Sigmoid colon (tissue), 7 donors: ENCODE results near the gene ESRRB. TPM values are rescaled to one million over a fixed set of nuclear protein-coding genes. Genes with fewer than 3 reads are reported as not detected.

ENCODE experiments used
- DNase-seq: peaks from one replicate; pipeline ENCODE4 v3.0.0-alpha.2; 2019
- H3K27ac ChIP-seq, 4 donors: fragments of 200-600 bp; sonication (generic); one replicate each; pipeline ENCODE4 v1.5.1; 2016 to 2019; ENCODE audit warnings: mild to moderate bottlenecking in 1 of 4
- H3K27me3 ChIP-seq, 3 donors: fragments of 200-600 bp; sonication (generic); one replicate each; pipeline ENCODE4 v1.5.1; 2019; ENCODE audit warnings: mild to moderate bottlenecking in 1 of 3
- H3K36me3 ChIP-seq, 4 donors: fragments of 200-600 bp; sonication (generic); one replicate each; pipeline ENCODE4 v1.5.1; 2016 to 2019
- H3K4me1 ChIP-seq, 4 donors: fragments of 200-600 bp; sonication (generic); one replicate each; pipeline ENCODE4 v1.5.1; 2017 to 2019
- H3K4me3 ChIP-seq, 4 donors: fragments of 200-600 bp; sonication (generic); one replicate each; pipeline ENCODE4 v1.5.1; 2017 to 2019; ENCODE audit warnings: mild to moderate bottlenecking in 2 of 4, moderate library complexity in 1 of 4
- H3K9me3 ChIP-seq, 4 donors: fragments of 200-600 bp in 3 of 4; sonication (generic) in 3 of 4; one replicate each; pipeline versions ENCODE4 v1.5.1 to v1.6.1; 2013 to 2019
- CTCF ChIP-seq, 4 experiments: fragments of 450-650 bp in 3 of 4; fragments of 200-600 bp in 1 of 4; IDR thresholded peaks; one replicate each; pipeline ENCODE4 v1.5.1; 2016 to 2019; ENCODE audit warnings: antibody characterized with exemption in 4 of 4, mild to moderate bottlenecking in 3 of 4, moderate library complexity in 2 of 4
- EP300 ChIP-seq, 4 donors: sonication (generic); formaldehyde crosslinking; IDR thresholded peaks; one replicate each; pipeline ENCODE4 v1.6.1; 2017; ENCODE audit warnings: antibody characterized with exemption in 4 of 4
- POLR2A ChIP-seq, 2 donors: fragments of 450-650 bp; IDR thresholded peaks; one replicate each; pipeline ENCODE4 v1.6.1; 2016; ENCODE audit warnings: antibody characterized with exemption in 2 of 2, mild to moderate bottlenecking in 2 of 2, moderate library complexity in 2 of 2
- POLR2AphosphoS5 ChIP-seq, 4 donors: sonication (generic); formaldehyde crosslinking; IDR thresholded peaks; one replicate each; pipeline ENCODE4 v1.6.1; 2017; ENCODE audit warnings: antibody characterized with exemption in 4 of 4
- WGBS, 2 donors: extraction: QIAGEN DNeasy Blood & Tissue Kit; methylation state at CpG; one replicate each; pipeline ENCODE4 v1.1.7; 2013; 5-methylcytosine and 5-hydroxymethylcytosine counted together
- intact Hi-C: fragments of 100-400 bp; cut with DNase I; formaldehyde crosslinking; loops from one replicate; pipeline ENCODE4 v1.15.1; 2023
- polyA plus RNA-seq, 3 donors: library from polyadenylated mRNA; stranded (reverse); fragments of 200-250 nt; gene quantifications; one replicate each; pipeline ENCODE4 v1.2.3, GENCODE V29; 2013
- total RNA-seq, 4 donors: library from RNA; depleted of rRNA; stranded (reverse); fragments of >200 nt; gene quantifications; one replicate each; pipeline ENCODE4 v1.1.0, GENCODE V29; 2016
- donor health status: healthy with polysubstance abuse.
- donor health status: Bipolar disorder and iron deficiency.
- donor health status: healthy.

The ESRRB gene
- total and polyA plus RNA-seq, 7 donors: under 0.01 to 0.04 TPM; not detected in 5

- Histone ChIP-seq H3K9me3 (no peaks in the 10 kb centered on the region), H3K4me3 (no peak overlapping the region), H3K4me1 (no peaks in the 10 kb centered on the region), H3K36me3 (no peaks in the 10 kb centered on the region), H3K27me3 (peaks cover 0 to 3% (median 0%) of the 10 kb centered on the region in 3 donors), H3K27ac (no peak overlapping the region)
- WGBS, 2 donors: 82 to 89% methylated on average over 1 of the region's 1 CpG
- DNase-seq: no peak
- TF ChIP-seq POLR2AphosphoS5 (IDR thresholded peaks at IDR 0.05) (no peak), POLR2A (IDR thresholded peaks at IDR 0.05) (no peak), EP300 (IDR thresholded peaks at IDR 0.05) (no peak)
- intact Hi-C loops: no loop called here
Observed at GRCh38 chr14:76430017-76430416, 54.1 kb downstream of the ESRRB start.

GRCh38 chr14:76430475-76430980 lies 54.6 kb downstream of the ESRRB start:
- Histone ChIP-seq H3K9me3 (no peaks in the 10 kb centered on the region), H3K4me3 (no peak overlapping the region), H3K36me3 (no peaks in the 10 kb centered on the region), H3K4me1 (no peaks in the 10 kb centered on the region), H3K27me3 (peaks cover 0 to 3% (median 0%) of the 10 kb centered on the region in 3 donors), H3K27ac (no peak overlapping the region)
- TF ChIP-seq CTCF (IDR thresholded peaks at IDR 0.05) (no peak), EP300 (IDR thresholded peaks at IDR 0.05) (no peak), POLR2AphosphoS5 (IDR thresholded peaks at IDR 0.05) (no peak), POLR2A (IDR thresholded peaks at IDR 0.05) (no peak)
- WGBS, 2 donors: 67 to 81% methylated on average over 4 of the region's 4 CpGs
- no peak for DNase-seq
- intact Hi-C loops: no loop called here

GRCh38 chr14:76431538-76431937 lies 55.6 kb downstream of the ESRRB start:
- TF ChIP-seq EP300 (IDR thresholded peaks at IDR 0.05) (no peak), POLR2A (IDR thresholded peaks at IDR 0.05) (no peak), CTCF (IDR thresholded peaks at IDR 0.05) (no peak), POLR2AphosphoS5 (IDR thresholded peaks at IDR 0.05) (no peak)
- 70 to 82% methylated on average over 9 of the region's 9 CpGs for WGBS, 2 donors
- intact Hi-C loops: no loop called here

GRCh38 chr14:76432827-76433752 lies 57.2 kb downstream of the ESRRB start:
- no peak overlapping the region for H3K27ac ChIP-seq
- WGBS, 2 donors: 61 to 70% methylated on average over 13 of the region's 13 CpGs
- DNase-seq: no peak
- no peaks in the 10 kb centered on the region for H3K4me1 ChIP-seq
- TF ChIP-seq POLR2A (IDR thresholded peaks at IDR 0.05) (no peak), EP300 (IDR thresholded peaks at IDR 0.05) (no peak), CTCF (IDR thresholded peaks at IDR 0.05) (no peak), POLR2AphosphoS5 (IDR thresholded peaks at IDR 0.05) (no peak)
- H3K9me3 ChIP-seq: no peaks in the 10 kb centered on the region
- H3K27me3 ChIP-seq: no peaks in the 10 kb centered on the region
- H3K4me3 ChIP-seq: no peak overlapping the region
- no peaks in the 10 kb centered on the region for H3K36me3 ChIP-seq
- intact Hi-C loops: no loop called here

More at GRCh38 chr14:76431538-76431937, 55.6 kb downstream of the ESRRB start:
- Histone ChIP-seq H3K27ac (no peak overlapping the region), H3K27me3 (no peaks in the 10 kb centered on the region), H3K4me3 (no peak overlapping the region), H3K4me1 (no peaks in the 10 kb centered on the region), H3K9me3 (no peaks in the 10 kb centered on the region), H3K36me3 (no peaks in the 10 kb centered on the region)
- no peak for DNase-seq

- no peak overlapping the region for H3K27ac ChIP-seq
- H3K36me3 ChIP-seq: no peaks in the 10 kb centered on the region
- no peak overlapping the region for H3K4me3 ChIP-seq
- intact Hi-C loops: no loop called here
- H3K9me3 ChIP-seq: no peaks in the 10 kb centered on the region
- 62 to 71% methylated on average over 9 of the region's 9 CpGs for WGBS, 2 donors
- H3K4me1 ChIP-seq: no peaks in the 10 kb centered on the region
- no peak for DNase-seq
- TF ChIP-seq CTCF (IDR thresholded peaks at IDR 0.05) (no peak), POLR2AphosphoS5 (IDR thresholded peaks at IDR 0.05) (no peak), POLR2A (IDR thresholded peaks at IDR 0.05) (no peak)
- no peaks in the 10 kb centered on the region for H3K27me3 ChIP-seq
Observed at GRCh38 chr14:76434220-76434619, 58.3 kb downstream of the ESRRB start.
